NCI-H1092 (cell line): ENCODE data around the gene USP17L13.
"Not testable (repeated sequence)": the region's sequence is repeated elsewhere in the genome, so short reads cannot be mapped to it uniquely, and the experiment has no call there.

Experiments
- DNase-seq: peaks from one replicate; lab custom pipeline; 2025; lab: John Stamatoyannopoulos, UW

The USP17L13 gene

GRCh38 chr4:9224596-9224995 is at the start of gene USP17L13:
Gene USP17L13 (plus strand): TSS chr4:9224896. CDS start chr4:9224896, 0 bp downstream.
- not testable (repeated sequence) for DNase-seq

GRCh38 chr4:9210357-9210756 is 14.3 kb upstream of the USP17L13 start, which contains the start of gene USP17L10:
Gene USP17L10 (plus strand): TSS chr4:9210657. CDS start chr4:9210657, 0 bp downstream.
- not testable (repeated sequence) for DNase-seq

GRCh38 chr4:9214701-9215100 is 10.0 kb upstream of the USP17L13 start:
- DNase-seq: not testable (repeated sequence)

- not testable (repeated sequence) for DNase-seq
Observed at GRCh38 chr4:9215105-9215504, 9.6 kb upstream of the USP17L13 start, which contains the start of gene USP17L11. Gene USP17L11 (plus strand): TSS chr4:9215405. CDS start chr4:9215405, 0 bp downstream.

GRCh38 chr4:9219852-9220251 is 4.8 kb upstream of the USP17L13 start, which contains the start of gene USP17L12:
Gene USP17L12 (plus strand): TSS chr4:9220152. CDS start chr4:9220152, 0 bp downstream.
- DNase-seq: not testable (repeated sequence)

- not testable (repeated sequence) for DNase-seq
Observed at GRCh38 chr4:9230249-9230648, 5.6 kb downstream of the USP17L13 start.

- DNase-seq: not testable (repeated sequence)
Observed at GRCh38 chr4:9234085-9234484, 9.4 kb downstream of the USP17L13 start, which contains the start of gene USP17L15. Gene USP17L15 (plus strand): TSS chr4:9234385. CDS start chr4:9234385, 0 bp downstream.

GRCh38 chr4:9238461-9238860 is 13.8 kb downstream of the USP17L13 start:
- not testable (repeated sequence) for DNase-seq

- not testable (repeated sequence) for DNase-seq
Observed at GRCh38 chr4:9243579-9243978, 18.9 kb downstream of the USP17L13 start, which contains the start of gene USP17L17. Gene USP17L17 (plus strand): TSS chr4:9243879. CDS start chr4:9243879, 0 bp downstream.

GRCh38 chr4:9247953-9248680 is 23.4 kb downstream of the USP17L13 start, which contains the start of gene USP17L18:
Gene USP17L18 (plus strand): TSS chr4:9248630. CDS start chr4:9248630, 0 bp downstream.
- DNase-seq: not testable (repeated sequence)

GRCh38 chr4:9253078-9253477 is 28.4 kb downstream of the USP17L13 start, which contains the start of gene USP17L19:
Gene USP17L19 (plus strand): TSS chr4:9253378. CDS start chr4:9253378, 0 bp downstream.
- not testable (repeated sequence) for DNase-seq

GRCh38 chr4:9257824-9258223 is 33.1 kb downstream of the USP17L13 start, which contains the start of gene USP17L20:
Gene USP17L20 (plus strand): TSS chr4:9258124. CDS start chr4:9258124, 0 bp downstream.
- DNase-seq: not testable (repeated sequence)

GRCh38 chr4:9262572-9262971 is 37.9 kb downstream of the USP17L13 start, which contains the start of gene USP17L21:
Gene USP17L21 (plus strand): TSS chr4:9262872. CDS start chr4:9262872, 0 bp downstream.
- DNase-seq: not testable (repeated sequence)

- not testable (repeated sequence) for DNase-seq
Observed at GRCh38 chr4:9267319-9267718, 42.6 kb downstream of the USP17L13 start, which contains the start of gene USP17L22. Gene USP17L22 (plus strand): TSS chr4:9267619. CDS start chr4:9267619, 0 bp downstream.

- DNase-seq: not testable (repeated sequence)
Observed at GRCh38 chr4:9271719-9272118, 47.0 kb downstream of the USP17L13 start.
